Adrenal gland (tissue), 5 donors: ENCODE measurements around the gene TOGARAM1.

ENCODE experiments used
- CTCF ChIP-seq, 6 experiments: fragments of 450-650 bp in 4 of 6; fragments of 200-600 bp in 2 of 6; sonication (generic) in 1 of 6; IDR thresholded peaks; 1 replicate in 5 of 6; 2 replicates in 1 of 6; pipeline versions ENCODE4 v1.5.1 to v1.8.0; 2016 to 2021; ENCODE audit warnings: antibody characterized with exemption in 6 of 6, mild to moderate bottlenecking in 2 of 6, moderate library complexity in 1 of 6
- POLR2A ChIP-seq, 2 donors: fragments of 450-650 bp; IDR thresholded peaks; one replicate each; pipeline ENCODE4 v1.6.1; 2017; ENCODE audit warnings: antibody characterized with exemption in 2 of 2, mild to moderate bottlenecking in 2 of 2, moderate library complexity in 1 of 2
- donor health status: DM: no; HTN: no; CAD: no.

GRCh38 chr14:45065540-45065939 lies 103.5 kb downstream of the TOGARAM1 start:
- TF ChIP-seq CTCF (IDR thresholded peaks at IDR 0.05), result no peak
- no peak for TF ChIP-seq POLR2A (IDR thresholded peaks at IDR 0.05)
